ENCODE data around the gene OR2T8.

OR2T8 gene

GRCh38 chr1:247919952-247920351 lies at the start of gene OR2T8:
OR2T8 (plus strand) TSS chr1:247920252; CDS start chr1:247921018, 766 bp downstream.
- no peak for DNase-seq (ENCODE audit: low spot score)

DNA sequence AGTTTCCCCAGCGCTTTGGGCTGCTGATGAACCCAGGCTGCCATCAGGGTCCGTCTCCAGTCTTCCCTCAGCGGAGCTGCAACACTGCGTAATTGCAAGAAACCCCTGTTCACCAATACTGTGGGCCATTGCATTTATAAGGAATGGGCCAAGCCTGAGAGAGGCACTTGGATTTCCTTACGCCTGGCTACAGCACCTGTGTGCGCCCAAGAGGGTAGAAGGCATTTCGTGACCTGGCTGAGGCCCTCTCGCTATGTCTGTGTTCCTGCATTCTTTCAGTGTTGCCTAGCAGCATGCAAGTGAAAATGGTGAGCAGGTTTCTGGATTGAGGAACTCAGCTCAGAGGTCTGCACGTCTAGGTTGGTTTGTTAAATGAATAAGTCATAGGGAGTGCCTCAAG lies 36.7 kb upstream of the OR2T8 start:
- DNase-seq (ENCODE audit: low spot score), result no peak

DNA sequence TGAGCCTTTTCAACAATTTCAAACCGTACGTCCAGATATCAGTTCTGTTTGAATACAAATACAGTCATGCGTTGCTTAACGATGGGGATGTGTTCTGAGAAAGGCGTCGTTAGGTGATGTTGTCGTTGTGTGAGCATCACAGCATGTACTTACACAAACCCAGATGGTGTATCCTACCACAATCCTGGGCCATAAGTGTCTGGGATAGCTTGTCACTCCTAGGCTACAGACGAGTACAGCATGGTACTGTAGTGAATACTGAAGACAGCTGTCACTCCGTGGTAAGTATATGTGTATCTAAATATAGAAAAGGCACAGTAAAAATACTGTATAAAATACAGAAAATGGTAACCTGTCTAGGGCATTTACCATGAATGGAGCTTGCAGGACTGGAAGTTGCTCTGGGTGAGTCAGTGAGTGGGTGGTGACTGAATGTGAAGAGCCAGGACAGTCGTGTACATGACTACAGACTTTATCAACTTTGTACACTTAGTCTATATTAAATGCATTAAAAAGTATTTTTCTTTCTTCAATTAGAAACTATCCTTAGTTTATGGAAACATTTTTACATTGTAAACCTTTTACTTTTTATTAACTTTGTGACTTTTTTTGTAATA lies 35.1 kb upstream of the OR2T8 start:
- DNase-seq (ENCODE audit: low spot score), result no peak

DNA sequence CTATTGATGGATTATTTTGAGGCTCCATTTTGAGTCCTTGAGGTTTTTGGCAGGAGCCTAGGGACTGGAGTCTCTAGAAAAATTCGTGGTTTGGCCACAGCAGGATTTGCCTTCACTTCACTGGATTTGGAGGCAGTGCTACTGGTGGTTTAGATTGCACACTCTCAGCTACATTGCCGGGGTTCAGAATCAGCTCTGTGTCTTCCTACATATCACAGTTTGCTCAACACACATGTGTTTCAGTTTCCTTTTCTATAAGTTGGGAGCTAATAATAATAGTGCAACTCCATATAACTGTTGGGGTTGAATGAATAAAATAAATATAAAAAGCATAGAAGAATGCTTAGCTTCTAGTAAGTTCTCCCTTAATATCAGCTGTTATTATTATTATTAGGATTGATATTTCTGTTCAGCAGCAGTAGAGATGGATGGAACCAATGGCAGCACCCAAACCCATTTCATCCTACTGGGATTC lies 24.9 kb upstream of the OR2T8 start, which contains the start of gene OR2W3:
TSS of gene OR2W3 (plus strand) at position 425 of the 475 bp plus-strand sequence. CDS start at position 425, 0 bp downstream.
- no peak for DNase-seq (ENCODE audit: low spot score)

DNA sequence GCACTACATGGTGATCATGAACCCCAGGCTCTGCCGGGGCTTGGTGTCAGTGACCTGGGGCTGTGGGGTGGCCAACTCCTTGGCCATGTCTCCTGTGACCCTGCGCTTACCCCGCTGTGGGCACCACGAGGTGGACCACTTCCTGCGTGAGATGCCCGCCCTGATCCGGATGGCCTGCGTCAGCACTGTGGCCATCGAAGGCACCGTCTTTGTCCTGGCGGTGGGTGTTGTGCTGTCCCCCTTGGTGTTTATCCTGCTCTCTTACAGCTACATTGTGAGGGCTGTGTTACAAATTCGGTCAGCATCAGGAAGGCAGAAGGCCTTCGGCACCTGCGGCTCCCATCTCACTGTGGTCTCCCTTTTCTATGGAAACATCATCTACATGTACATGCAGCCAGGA lies 24.1 kb upstream of the OR2T8 start:
- no peak for DNase-seq (ENCODE audit: low spot score)

- no peak for DNase-seq (ENCODE audit: low spot score)
These were observed 15.9 kb upstream of the OR2T8 start for GRCh38 chr1:247904122-247904521.

GRCh38 chr1:247905181-247905580 lies 14.9 kb upstream of the OR2T8 start:
- no peak for DNase-seq (ENCODE audit: low spot score)

DNA sequence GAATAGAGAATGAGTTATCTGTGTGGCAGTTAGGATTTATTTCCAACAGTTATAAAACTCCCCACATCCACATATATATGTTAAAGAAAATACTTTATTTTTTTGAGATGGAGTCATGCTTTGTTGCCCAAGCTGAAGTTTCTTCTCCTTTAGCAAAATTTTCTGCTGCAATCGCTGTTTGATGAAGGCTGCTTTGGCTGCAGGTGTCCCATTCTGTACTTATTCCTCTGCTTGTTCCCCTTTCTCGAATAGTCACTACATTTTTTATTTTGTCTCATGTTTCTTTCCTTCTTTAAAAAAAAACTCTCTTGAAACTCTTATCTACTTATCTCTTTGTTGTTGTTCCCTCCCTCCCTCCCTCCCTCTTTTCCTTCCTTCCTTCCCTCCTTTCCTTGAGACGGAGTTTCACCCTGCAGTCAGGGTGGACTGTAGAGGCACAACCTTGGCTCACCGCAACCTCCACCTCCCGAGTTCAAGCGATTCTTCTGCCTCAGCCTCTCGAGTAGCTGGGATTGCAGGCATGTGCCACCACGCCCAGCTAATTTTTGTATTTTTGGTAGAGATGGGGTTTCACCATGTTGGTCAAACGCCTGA lies 14.0 kb upstream of the OR2T8 start:
- DNase-seq (ENCODE audit: low spot score), result no peak

GRCh38 chr1:247906504-247907047 lies 13.5 kb upstream of the OR2T8 start:
- DNase-seq (ENCODE audit: low spot score), result no peak

GRCh38 chr1:247908766-247909165 lies 11.3 kb upstream of the OR2T8 start:
- no peak for DNase-seq (ENCODE audit: low spot score)

GRCh38 chr1:247913786-247914185 lies 6.3 kb upstream of the OR2T8 start:
- no peak for DNase-seq (ENCODE audit: low spot score)

GRCh38 chr1:247914941-247915662 lies 5.0 kb upstream of the OR2T8 start:
- no peak for DNase-seq (ENCODE audit: low spot score)

GRCh38 chr1:247923941-247924340 lies 3.9 kb downstream of the OR2T8 start:
- DNase-seq (ENCODE audit: low spot score), result no peak

DNA sequence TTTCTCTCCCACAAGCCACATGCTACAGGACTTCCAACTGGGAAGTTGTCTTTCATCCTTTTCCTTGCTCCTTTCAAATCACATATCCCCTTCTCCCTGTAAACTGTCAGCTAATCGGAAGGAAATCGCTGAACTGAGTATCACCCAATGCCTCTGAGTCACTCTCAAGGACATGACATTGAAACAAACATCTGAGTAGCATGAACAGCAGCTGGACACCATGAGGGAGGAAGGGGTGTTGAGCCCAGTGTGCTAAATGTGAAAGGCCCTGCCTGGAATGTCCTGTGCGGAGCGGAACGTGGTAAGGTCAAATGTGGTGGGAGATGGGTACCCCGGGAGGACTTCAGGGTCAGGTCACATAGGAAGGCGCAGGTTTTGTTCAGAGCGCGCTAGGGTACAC lies 4.8 kb downstream of the OR2T8 start, which contains the start of gene OR2AJ1:
TSS of gene OR2AJ1 (plus strand) at position 22 of the 400 bp plus-strand sequence. CDS start 8,880 bp downstream, outside the sequence.
- no peak for DNase-seq (ENCODE audit: low spot score)

DNA sequence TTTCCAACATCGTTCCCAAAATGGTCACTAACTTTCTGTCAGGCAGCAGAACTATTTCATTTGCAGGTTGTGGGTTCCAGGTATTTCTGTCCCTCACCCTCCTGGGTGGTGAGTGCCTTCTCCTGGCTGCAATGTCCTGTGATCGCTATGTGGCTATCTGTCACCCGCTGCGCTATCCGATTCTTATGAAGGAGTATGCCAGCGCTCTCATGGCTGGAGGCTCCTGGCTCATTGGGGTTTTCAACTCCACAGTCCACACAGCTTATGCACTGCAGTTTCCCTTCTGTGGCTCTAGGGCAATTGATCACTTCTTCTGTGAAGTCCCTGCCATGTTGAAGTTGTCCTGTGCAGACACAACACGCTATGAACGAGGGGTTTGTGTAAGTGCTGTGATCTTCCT lies 13.9 kb downstream of the OR2T8 start:
- DNase-seq (ENCODE audit: low spot score), result no peak

DNA sequence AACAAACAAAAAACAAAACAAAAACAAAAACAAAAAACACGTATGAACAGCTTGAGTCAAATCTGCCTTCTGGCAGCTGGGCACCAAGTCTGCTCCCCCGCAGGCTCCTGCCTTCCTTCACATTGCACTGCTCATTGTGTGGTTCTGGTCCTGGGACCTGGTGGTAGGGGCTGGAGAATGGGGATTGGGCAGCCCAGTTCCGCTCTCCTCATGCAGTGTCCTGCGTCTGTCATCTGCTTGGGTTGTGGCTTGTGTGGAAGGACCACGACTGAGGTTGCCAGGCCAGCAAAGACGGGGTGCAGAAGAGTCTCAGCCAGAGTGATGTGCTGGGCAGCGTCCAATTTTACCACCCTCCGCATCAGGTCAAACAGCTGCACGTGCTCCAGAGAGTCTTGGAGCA lies 15.7 kb downstream of the OR2T8 start:
- no peak for DNase-seq (ENCODE audit: low spot score)

DNA sequence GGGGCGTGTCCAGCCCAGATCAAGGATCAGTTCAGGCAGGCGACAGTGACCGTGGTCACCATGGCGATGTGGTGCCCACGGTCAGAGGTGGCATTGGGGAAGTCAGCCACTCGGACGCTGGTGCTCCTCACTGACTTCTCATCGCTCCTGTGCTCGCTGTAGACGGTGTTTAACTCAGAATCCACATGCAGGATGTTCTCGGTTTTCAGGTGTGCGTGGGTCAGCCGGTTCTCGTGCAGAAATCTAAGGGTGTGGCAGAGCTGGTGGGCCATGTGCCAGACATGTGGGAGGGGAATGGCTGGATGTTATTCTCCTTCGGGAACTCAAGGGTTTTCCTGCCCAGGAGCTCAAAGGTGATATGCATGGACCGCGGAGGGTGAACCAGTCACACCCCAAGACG lies 16.4 kb downstream of the OR2T8 start:
- DNase-seq (ENCODE audit: low spot score), result no peak

GRCh38 chr1:247936965-247937734 lies 17.1 kb downstream of the OR2T8 start:
- DNase-seq (ENCODE audit: low spot score), result peak; percentile 19

DNA sequence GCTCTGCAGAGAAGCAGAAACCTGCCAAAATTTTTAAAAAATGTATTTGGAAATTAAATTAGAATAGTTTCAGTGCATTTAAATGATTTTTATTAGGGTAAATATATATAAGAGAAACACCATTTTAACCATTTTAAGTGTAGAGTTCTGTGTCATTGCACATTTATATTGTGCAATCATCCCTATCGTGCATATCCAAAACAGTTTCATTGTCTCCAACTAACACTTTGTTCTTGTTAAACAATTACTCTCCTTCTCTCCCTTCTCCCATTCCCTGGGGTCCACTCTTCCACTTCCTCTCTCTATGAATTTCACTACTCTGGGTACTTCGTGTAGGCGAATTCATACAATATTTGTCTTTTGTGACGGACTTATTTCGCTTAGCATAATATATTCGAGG lies 22.6 kb downstream of the OR2T8 start:
- DNase-seq (ENCODE audit: low spot score), result no peak

- no peak for DNase-seq (ENCODE audit: low spot score)
These were observed 28.5 kb downstream of the OR2T8 start, which contains the start of gene OR2L8 for GRCh38 chr1:247948558-247948957. OR2L8 (plus strand) TSS chr1:247948858; CDS start chr1:247948858, 0 bp downstream.

GRCh38 chr1:247953408-247953807 lies 33.4 kb downstream of the OR2T8 start:
- no peak for DNase-seq (ENCODE audit: low spot score)

- DNase-seq (ENCODE audit: low spot score), result no peak
These were observed 41.7 kb downstream of the OR2T8 start for GRCh38 chr1:247961791-247962190.
